RKO (cell line): ENCODE results near the gene KCTD15.

Source experiments
- DNase-seq: peaks from one replicate; pipeline ENCODE4 v3.0.0-alpha.2; 2016; ENCODE audit warnings: low spot score

Gene KCTD15

DNA sequence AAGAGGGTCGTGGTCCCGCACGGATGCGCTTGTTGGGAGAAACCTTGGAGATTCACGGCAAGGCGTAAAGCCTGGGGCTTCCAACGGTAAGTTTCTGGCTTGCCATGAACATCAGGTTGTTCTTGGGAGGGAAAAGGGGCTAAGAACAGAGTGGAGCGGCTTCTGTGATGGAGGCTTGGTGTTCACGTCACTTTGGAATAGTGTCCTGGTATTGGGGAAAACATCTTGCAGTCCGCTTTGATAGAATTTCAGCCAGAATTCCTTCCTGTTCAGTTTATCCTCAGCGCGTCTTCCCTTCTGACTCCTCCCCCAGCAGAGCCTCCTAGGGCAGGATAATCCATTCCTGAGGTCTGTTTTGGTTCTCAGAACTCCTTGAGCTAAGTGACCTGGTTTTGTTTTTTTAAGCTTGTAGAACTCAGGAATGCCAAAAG lies 2.0 kb downstream of the KCTD15 start:
- no peak for DNase-seq

- no peak for DNase-seq
These were observed 2.8 kb downstream of the KCTD15 start for GRCh38 chr19:33799476-33799875.

DNA sequence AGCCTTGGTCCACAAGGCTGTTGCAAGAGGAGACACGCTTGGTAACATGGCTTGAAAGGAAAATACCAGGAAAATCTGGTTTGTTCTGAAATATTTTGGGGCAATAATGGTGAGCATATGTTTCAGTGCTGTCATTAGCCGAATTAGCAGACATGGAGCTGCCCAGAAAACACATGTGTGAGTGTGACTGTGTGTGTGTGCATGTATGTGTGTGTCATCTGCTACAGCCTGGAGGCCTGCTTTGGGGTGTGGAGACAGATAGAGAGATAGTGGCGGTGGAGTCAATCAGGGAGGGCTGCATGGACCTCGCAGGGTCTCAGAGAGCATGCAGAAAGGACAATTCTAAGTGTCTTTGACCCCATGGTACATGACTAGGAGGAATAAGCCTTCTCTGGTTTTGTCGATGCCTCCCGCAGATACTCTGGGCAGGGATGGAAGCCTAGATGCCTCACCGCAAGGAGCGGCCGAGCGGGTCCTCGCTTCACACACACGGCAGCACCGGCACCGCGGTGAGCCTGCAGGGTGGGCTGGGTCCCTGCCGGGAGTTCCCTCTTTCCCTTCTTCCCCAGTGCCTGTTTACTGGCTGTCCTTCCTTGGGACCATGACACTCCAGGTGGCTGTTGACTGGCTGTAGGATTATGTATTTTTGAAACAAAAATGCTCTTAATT lies 3.5 kb downstream of the KCTD15 start:
- DNase-seq: no peak

- DNase-seq: no peak
These were observed 4.7 kb downstream of the KCTD15 start for GRCh38 chr19:33801411-33801810.

DNA sequence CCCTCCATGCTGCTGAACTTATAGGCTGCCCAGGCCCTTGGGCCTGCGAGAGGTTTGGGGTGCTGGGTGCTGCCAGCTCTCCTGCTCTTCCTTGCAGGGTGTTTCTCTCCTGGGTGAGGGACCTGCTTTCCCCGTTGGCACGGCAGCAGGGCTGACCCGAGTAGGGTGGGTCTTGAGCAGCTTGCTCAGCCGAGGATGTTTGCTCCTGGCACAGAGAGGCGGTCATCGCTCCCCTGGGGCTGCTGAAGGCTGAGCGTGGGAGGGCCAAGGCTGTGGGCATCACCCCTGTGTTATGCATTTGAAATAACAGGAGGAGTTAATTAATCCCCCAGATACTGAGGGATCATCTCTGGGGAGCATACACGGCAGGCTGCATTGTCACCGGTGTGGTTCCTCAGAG lies 5.3 kb downstream of the KCTD15 start:
- DNase-seq: no peak

DNA sequence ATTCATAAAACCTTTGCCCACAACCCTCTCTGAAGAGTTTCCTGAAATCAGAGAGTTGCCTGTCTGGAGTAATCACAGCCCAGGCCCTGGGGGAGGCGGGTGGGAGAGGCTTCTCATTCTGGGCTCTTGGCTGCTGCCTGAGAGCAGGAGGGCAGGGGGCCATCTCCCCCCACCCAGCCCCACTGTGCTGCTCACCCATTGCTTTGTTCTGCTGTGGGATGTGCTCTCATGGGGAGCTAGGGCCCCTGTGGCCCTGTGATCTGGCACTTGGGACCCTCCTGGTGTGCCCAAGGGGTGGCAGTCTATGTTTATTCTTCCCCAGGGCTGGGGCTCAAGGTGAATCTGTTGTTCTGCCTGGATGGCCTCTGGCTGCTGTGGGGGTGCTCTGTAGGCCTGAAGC lies 6.1 kb downstream of the KCTD15 start:
- DNase-seq: no peak

- DNase-seq: no peak
These were observed 6.7 kb downstream of the KCTD15 start for GRCh38 chr19:33803383-33803782.

DNA sequence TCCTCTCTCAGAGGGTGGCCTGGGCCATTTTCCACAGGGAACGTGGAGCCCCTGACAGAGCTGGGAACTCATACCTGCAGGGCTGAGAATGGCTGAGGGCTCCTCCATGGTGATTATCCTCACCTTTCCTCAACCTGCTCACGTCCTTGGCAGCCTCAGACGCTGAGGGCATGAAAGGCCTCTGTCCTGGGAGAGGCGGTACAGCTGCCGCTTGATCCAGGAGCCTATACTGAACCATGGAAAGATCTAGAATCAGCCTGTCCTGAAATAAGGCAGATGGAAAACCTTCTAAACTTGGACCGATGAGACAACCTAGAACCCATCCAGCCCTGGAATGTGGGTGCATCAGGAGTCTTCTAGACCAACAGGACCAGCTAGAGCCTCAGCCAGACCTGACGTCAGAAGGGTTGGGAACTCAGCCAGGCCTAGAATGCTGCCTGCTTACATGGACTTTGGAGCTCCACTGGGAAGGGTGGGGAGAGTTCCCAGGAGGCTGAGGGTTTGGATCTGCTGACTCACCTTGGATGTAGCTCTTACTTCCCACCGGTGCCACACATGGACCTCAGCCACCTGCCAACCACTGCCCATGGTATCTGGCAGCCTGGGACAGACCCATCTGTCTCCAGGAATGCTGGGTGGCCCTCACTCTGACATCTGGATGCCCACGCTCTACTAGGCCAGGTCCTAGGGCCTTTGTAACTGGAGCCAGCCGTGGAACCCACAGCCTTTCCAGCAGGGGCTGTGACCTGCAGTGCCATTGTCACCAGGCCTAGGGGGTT lies 7.5 kb downstream of the KCTD15 start:
- DNase-seq: no peak

- DNase-seq: no peak
These were observed 8.6 kb downstream of the KCTD15 start for GRCh38 chr19:33805313-33805712.

GRCh38 chr19:33805840-33806433 lies 9.3 kb downstream of the KCTD15 start:
- DNase-seq: no peak

GRCh38 chr19:33806434-33806881 lies 9.8 kb downstream of the KCTD15 start:
- no peak for DNase-seq

GRCh38 chr19:33808399-33808798 lies 11.7 kb downstream of the KCTD15 start:
- no peak for DNase-seq

DNA sequence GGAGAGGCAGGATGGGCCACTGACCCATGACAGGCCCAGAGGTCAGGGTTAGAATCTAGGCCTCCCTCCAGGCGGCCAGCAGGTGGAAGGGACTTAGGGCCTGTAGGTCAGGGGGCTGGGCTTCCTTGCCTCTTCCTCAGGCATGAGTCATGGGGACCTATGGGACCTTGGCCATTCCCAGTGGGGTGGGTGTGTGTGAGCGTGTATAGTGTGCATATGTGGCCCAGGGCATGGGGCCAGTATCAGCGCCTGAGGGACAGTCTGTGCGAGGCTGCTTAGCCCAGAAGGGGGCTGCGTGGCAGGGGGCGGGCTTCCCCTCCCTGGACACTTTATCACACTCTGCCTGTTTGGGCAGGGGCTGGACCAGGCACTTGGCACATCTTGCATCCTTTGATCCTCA lies 13.3 kb downstream of the KCTD15 start:
- DNase-seq: no peak

GRCh38 chr19:33810821-33811220 lies 14.2 kb downstream of the KCTD15 start:
- no peak for DNase-seq

DNA sequence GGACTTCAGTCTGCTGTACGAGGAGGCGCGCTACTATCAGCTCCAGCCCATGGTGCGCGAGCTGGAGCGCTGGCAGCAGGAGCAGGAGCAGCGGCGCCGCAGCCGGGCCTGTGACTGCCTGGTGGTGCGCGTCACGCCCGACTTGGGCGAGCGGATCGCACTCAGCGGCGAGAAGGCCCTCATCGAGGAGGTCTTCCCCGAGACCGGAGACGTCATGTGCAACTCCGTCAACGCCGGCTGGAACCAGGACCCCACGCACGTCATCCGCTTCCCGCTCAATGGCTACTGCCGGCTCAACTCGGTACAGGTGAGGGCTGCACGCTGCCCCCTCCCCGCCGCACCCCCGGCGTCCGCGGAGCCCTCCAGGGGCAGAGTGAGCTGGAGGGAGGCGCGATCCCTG lies 14.6 kb downstream of the KCTD15 start:
- DNase-seq: no peak

GRCh38 chr19:33811736-33812387 lies 15.2 kb downstream of the KCTD15 start:
- DNase-seq: no peak

- no peak for DNase-seq
These were observed 16.0 kb downstream of the KCTD15 start for GRCh38 chr19:33812388-33813330.

- DNase-seq: no peak
These were observed 16.9 kb downstream of the KCTD15 start for GRCh38 chr19:33813391-33814101.

- no peak for DNase-seq
These were observed 17.8 kb downstream of the KCTD15 start for GRCh38 chr19:33814181-33815165.
